NCI-H2171 (cell line): Measurements from ENCODE around the gene IL1B.

Experiments
- DNase-seq: peaks from one replicate; lab custom pipeline; 2025; lab: John Stamatoyannopoulos, UW

IL1B gene

GRCh38 chr2:112803691-112804521 lies 32.7 kb downstream of the IL1B start:
- no peak for DNase-seq

DNA sequence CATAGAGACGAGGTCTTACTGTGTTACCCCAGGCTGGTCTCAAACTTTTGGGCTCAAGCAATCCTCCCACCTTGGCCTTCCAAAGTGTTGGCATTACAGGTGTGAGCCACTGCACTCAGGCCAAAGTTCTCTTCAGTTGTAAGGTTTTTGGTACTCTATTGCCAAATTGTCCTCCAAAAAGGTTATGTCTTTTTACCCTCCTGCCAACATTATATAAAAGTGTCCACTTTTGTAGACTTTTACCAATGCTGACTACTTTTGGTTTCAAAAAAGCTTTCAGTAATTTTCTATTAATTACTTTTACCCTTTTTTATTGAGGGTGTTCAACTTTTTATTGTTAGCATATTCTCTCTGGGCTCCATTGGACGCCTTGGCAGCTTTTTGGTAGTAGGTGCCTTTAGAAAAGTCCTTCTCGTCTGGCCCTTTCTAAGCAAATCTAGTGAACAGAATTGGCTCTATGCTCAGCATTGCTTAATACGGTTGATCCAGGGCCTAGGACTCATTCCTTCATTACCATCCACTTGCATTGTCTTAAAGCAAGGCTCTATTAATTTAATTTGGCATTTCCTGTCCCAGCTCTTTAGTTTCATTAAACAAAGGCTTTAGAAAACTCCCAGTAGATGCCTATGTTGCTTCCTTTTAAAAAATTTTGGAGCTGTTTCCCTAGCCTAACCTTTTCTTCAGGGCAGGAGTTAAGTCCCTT lies 35.5 kb downstream of the IL1B start:
- no peak for DNase-seq

GRCh38 chr2:112798979-112799975 lies 37.3 kb downstream of the IL1B start:
- DNase-seq: no peak

DNA sequence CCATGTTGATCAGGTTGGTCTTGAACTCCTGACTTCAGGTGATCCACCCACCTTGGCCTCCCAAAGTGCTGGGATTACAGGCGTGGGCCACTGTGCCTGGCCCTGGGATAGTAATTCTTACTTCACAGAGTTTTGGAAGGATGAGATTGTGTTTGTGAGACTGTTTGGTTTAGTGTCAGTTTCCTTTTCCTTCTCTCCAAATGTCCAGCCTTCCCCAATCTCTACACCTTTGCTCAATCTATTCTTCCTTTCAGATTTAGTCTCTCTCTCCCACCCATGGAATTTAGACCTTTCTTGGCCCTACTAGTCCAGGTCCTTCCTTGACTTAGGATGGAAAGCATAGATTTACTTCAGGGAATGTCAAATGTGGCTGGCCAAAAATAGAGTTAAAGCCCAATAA lies 40.1 kb downstream of the IL1B start:
- DNase-seq: no peak

- DNase-seq: no peak
Measured at GRCh38 chr2:112795774-112796173, 40.8 kb downstream of the IL1B start.

DNA sequence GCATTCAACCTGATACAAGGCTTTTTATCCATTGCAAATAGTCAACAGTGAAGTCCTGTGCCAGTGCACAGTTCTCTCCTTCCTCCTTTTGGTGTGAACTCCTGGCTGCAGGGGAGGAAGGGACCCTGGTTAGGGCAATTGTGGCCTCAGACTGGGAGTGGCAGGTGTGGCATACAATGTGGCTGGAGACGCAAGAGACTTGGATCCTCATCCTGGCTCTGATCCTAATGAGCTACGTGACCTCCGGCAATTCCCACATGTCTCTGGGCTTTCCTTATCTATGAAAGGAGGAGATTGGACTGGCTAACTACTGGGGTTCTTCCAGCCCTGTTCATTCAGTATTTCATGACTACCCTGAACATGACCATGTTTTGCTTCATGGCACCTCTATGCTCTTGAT lies 41.7 kb downstream of the IL1B start:
- DNase-seq: no peak

DNA sequence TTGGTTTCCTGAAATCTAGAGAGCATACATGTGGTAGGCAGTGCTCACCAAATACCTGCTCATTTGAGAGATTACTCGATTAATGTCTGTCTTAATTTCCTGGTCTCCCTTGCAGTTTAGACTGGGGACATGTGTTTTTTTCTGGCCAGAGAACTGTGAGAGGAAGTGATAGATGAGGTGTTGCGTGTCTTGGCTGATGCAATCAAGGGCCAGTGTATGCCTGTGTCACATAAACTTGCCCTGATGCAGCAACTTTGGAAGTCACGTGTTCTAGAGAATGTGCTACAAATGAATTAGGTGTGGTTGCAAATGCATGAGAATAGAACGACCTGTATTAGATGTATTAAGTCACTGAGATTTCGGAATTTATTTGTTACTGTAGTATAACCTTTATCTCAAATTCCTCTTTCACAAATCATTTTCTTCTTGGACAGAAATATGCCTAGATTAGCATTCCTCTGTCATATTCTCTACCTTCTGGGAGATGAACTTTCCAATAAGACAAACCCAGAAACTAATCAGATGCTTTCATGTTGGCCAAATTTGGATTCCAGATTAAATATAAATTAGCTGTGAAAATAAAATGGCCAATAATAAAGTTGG lies 42.3 kb downstream of the IL1B start:
- DNase-seq: no peak

DNA sequence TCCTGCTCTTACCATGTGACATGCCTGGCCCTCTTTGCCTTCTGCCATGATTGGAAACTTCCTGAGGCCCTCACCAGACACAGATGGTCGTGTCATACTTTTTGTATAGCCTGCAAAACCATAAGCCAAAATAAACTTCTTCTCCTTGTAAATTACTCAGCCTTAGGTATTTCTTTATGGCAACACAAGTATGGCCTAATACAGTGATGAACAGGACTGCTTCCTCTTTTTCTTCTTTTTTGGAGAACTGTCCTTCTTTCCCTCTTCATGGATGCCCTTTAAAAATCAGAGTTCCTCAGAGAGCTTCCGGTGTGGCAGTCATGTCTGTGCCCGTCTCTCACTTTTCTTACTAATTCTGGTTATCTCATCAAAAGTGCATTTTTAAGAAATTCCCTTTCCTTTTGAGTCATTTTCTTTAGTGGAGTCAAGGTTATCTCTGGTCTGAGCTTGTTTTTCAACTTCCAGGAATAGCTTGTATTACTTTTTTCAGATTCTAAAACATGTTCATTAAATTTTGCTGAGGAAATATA lies 43.1 kb downstream of the IL1B start:
- no peak for DNase-seq

- DNase-seq: no peak
Measured at GRCh38 chr2:112792419-112792818, 44.2 kb downstream of the IL1B start.

DNA sequence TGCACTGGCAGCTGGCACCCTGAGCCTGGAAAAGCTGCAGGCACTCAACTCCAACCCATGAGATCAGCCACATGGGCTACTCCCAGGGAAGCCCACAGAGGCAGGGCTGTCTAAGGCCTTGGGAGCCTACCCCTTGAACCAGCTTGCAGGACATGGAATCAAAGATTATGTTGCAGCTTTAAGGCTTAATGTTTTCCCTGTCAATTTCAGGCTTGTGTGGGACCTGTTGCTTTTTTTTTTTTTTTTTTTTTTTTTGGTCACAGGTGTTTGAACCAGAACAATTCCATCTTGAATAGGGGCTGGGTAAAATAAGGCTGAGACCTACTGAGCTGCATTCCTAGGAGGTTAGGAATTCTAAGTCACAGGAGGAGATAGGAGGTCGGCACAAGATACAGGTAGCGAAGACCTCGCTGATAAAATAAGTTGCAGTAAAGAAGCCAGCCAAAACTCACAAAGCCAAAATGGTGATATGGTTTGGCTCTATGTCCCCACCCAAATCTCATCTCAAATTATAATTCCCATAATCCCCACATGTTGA lies 44.8 kb downstream of the IL1B start:
- no peak for DNase-seq

GRCh38 chr2:112791019-112791418 lies 45.6 kb downstream of the IL1B start:
- no peak for DNase-seq

DNA sequence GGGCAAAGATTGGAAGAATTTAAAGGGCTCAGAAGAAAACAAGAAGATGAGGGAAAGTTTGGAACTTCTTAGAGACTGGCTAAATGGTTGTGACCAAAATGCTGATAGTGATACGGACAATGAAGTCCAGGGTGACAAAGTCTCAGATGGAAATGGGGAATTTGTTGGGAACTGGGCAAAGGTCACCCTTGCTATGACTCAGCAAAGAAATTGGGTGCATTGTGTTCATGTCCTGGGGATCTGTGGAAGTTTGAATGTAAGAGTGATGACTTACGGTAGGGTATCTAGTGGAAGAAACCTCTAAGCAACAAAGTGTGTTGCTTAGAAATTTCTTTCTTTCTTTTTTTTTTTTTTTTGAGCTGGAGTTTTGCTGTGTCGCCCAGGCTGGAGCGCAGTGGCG lies 46.3 kb downstream of the IL1B start:
- DNase-seq: no peak

DNA sequence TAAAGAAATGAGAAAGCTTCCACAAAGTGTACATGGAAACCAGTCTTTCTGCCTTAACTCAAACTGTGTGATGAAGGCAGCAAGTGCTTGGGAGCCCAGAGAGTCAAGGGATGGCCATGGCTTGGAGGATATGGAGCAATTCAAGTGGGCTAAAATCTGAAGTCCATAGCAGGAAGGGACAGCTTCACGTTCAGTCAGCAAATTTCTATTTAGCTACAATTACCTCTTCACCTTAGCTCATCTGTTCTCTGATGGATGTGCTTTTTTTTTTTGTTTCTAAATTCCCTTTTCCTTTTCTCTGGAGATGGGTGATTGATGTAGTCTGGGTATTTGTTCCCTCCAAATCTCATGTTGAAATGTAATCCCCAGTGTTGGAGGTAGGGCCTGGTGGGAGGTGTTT lies 47.4 kb downstream of the IL1B start:
- DNase-seq: no peak

DNA sequence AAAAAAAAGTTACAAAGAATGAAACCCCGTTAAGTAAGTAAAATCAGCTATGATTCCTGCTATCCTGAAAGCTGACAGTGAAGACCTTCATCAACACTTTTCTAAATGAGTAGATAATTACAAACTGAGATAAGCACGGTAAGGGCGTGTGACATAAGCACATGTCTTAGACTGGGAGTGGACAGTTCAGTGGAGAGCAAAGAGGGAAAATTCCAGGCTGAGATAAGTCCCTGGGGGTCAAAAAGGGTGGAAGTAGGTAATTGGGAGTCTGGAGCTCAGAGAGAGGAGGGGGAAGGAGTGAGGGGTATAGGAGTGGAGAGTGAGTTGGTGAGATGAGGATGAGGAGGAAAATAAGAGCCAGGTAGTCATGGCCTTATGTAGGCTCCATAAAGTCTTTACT lies 47.9 kb downstream of the IL1B start:
- DNase-seq: no peak

DNA sequence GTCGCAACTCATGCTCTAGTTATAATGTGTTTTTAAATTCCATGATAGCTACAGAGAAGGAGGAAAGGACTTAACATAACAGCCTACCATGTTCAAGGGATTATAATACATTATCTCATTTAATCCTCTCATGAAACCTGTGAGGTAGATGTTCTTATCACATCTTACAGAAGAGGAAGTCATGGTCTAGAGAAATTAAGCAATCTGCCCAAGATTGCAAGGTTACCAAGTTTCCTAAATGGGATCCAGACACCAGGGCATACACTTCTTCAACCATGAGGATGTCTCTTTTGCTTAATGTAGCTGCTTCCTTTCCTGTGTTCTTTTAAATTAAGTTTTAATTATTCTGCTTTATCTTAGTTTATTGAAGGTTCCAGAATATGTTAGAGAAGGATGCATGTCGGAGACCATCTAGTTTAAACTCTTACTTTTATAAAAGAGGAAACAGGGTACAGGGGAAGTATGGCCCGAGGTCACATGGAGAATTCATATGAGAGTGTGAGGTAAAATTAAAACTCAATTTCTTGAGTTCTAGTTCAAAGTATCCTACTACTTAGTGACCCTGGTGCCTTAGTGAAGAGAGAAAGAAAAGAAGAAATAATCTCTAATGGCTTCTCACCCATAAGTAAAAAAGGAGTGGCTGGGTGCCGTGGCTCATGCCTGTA lies 48.7 kb downstream of the IL1B start:
- DNase-seq: no peak

DNA sequence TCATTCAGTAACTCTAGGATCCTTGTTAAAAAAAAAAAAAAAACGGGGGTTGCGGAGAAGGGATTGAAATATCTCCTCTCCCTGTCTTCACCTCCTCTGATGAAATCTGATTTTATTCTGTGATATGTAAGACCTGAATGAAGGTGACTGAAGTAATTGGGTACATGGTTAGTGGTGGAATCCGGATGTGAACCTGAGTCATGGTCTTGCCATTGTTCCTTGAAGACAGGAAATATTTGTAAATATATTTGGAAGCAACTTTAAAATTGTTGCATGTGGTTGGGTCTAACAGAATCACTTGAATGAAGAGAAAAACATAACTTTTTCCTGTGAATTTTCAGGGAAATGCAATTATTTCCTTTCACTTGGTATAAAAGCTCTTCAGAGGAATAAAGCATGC lies 49.3 kb downstream of the IL1B start:
- no peak for DNase-seq

DNA sequence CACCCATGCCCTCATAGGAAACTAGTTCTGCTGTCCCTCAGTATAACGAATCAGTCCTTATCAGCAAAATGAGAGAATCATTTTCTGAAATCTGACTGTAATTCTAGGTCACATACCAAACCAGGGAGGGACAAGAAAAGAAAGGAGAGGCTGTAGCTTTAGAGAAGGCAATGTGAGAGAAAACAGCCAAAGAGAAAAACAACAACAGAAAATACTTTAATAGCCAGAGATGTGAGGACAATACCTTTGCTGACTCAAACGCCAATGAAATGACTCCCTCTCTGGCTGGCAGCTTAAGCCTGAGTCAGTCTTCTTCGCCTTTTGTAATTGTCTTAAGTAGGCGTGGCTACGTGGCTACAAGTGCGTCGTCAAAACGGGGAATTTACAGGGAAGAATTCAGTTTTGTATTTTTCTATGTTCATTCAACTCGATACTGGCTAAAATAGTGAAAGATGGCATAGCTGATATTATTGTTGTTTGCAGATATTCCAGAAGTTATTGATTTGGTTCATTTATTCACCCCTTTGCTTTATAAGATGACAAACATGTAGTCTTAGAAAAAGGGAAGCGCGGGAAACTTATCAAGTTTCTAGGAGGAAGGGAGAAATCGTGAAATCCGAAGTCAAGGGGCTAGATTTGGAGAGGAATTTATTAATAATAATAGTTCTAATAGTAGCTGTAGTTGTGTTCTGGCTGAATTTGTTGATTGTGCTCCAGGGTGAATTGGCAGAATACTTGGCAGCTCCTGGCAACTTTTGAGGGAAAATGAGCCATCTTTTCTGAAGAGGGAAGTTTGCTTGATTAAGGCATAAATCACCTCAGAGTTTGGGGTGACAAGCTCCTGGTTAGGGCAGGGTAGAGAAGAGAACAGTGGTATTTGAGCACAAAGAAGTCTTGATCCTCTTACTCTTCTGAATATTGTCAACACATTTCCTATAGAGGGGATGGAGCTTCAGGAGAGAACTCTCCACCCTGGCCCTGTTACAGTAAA lies 52.1 kb downstream of the IL1B start, which contains the start of gene IL1A:
IL1A (minus strand) TSS at position 295 of the 991 bp plus-strand sequence. CDS start 723 bp downstream, outside the sequence.
- DNase-seq: no peak

GRCh38 chr2:112783187-112783714 lies 53.3 kb downstream of the IL1B start:
- no peak for DNase-seq

DNA sequence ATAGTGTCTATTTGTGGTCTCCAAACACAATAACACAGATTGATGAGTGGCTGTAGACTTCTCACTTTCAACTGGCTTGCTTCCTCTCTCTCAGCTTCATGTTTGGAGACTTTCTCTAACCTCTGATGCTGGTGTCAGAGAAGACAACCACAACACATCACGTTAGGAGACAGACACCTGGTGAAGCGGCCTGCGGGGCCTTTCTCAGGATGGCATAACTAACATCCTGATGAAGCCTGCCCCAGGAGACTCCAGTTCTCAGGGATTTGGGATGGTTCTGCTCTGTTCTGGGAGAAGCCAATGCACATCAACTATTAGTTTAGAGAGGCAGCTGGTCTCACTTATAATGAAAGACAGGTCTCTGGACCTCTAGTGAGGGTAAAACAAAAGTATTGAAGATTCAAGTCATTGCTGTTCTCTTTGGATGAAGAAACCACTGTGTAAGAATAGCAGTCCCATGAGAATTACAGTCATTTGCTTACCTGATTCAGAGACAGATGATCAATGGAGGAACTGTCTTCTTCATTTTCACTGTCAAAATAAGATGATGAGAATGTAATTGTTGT lies 54.3 kb downstream of the IL1B start:
- DNase-seq: no peak
